H1 (cell line): ENCODE results near the gene SMYD1. TPM values are rescaled to one million over a fixed set of nuclear protein-coding genes. Genes with fewer than 3 reads are reported as not detected.
A peak's percentile ranks its signal among the peaks of the same experiment; 100 is the strongest.

Experiments
- CTCF ChIA-PET: fragments of 300-600 bp; sonication (Branson Sonifier 250); formaldehyde crosslinking; loops from one replicate; lab custom pipeline; 2021; ENCODE audit not compliant: partially characterized antibody; lab: Charles Lee
- POLR2A ChIA-PET: fragments of 300-600 bp; sonication (Branson Sonifier 250); formaldehyde crosslinking; loops from one replicate; lab custom pipeline; 2021; ENCODE audit warnings: inconsistent platforms; ENCODE audit not compliant: partially characterized antibody; lab: Charles Lee
- DNase-seq, 2 experiments: peaks; one replicate each; pipeline versions ENCODE4 v3.0.0 to v3.0.0-alpha.2; 2010 to 2022; ENCODE audit warnings: low spot score in 2 of 2, low read depth in 1 of 2, mixed read lengths in 1 of 2
- FAIRE-seq: peaks from 2 replicates; lab custom pipeline; 2011; peaks lifted over from hg19 to GRCh38; lab: Jason Lieb, UNC
- H2AFZ ChIP-seq: 2 replicates; pipeline ENCODE4 v1.8.1; 2012; ENCODE audit warnings: low read length, inconsistent platforms
- H2AK5ac ChIP-seq: 2 replicates; pipeline ENCODE4 v1.6.1; 2013; ENCODE audit warnings: low read depth, low read length
- H2BK120ac ChIP-seq: replicated peaks from 2 replicates; pipeline ENCODE3; 2013; ENCODE audit warnings: low read depth, low read length, inconsistent platforms
- H2BK12ac ChIP-seq: 2 replicates; pipeline ENCODE4 v1.6.1; 2013; ENCODE audit warnings: low read depth, low read length
- H2BK15ac ChIP-seq: 2 replicates; pipeline ENCODE4 v1.6.1; 2013; ENCODE audit warnings: low read length
- H2BK20ac ChIP-seq: 2 replicates; pipeline ENCODE4 v1.6.1; 2013; ENCODE audit warnings: low read length
- H2BK5ac ChIP-seq: 2 replicates; pipeline ENCODE4 v1.6.1; 2013; ENCODE audit warnings: low read depth, low read length
- H3K14ac ChIP-seq: 2 replicates; pipeline ENCODE4 v1.6.1; 2013; ENCODE audit warnings: inconsistent platforms; ENCODE audit not compliant: insufficient read length
- H3K18ac ChIP-seq: 2 replicates; pipeline ENCODE4 v1.6.1; 2013; ENCODE audit warnings: low read length; ENCODE audit errors: extremely low read depth
- H3K23ac ChIP-seq: 2 replicates; pipeline ENCODE4 v1.6.1; 2013; ENCODE audit warnings: inconsistent platforms; ENCODE audit not compliant: insufficient read length
- H3K23me2 ChIP-seq: 2 replicates; pipeline ENCODE4 v1.6.1; 2013; ENCODE audit warnings: low read depth, low read length
- H3K27ac ChIP-seq: 2 replicates; pipeline ENCODE4 v1.6.1; 2011; ENCODE audit warnings: low read depth, low read length, inconsistent platforms
- H3K27me3 ChIP-seq, 4 experiments: replicated peaks in 1 of 4; 1 replicate in 1 of 4; 2 replicates in 3 of 4; pipeline versions ENCODE4 v1.6.1 to v1.8.1; 2011 to 2013; ENCODE audit warnings: low read length in 3 of 4, mild to moderate bottlenecking in 3 of 4, inconsistent platforms in 2 of 4, mixed read lengths in 2 of 4, moderate library complexity in 1 of 4; ENCODE audit not compliant: control insufficient read depth in 3 of 4, insufficient read depth in 3 of 4; ENCODE audit errors: extremely low read depth in 1 of 4
- H3K36me3 ChIP-seq, 4 experiments: 2 replicates each; pipeline versions ENCODE4 v1.6.1 to v1.8.1; 2011 to 2013; ENCODE audit warnings: mild to moderate bottlenecking in 4 of 4, low read length in 3 of 4, moderate library complexity in 2 of 4, control low read depth in 1 of 4, inconsistent platforms in 1 of 4; ENCODE audit not compliant: insufficient read depth in 4 of 4, control insufficient read depth in 2 of 4
- H3K4ac ChIP-seq: replicated peaks from 2 replicates; pipeline ENCODE3; 2013; ENCODE audit warnings: low read length, low read depth, mixed read lengths, inconsistent platforms; ENCODE audit not compliant: insufficient read length
- H3K4me1 ChIP-seq, 4 experiments: replicated peaks in 1 of 4; 1 replicate in 1 of 4; 2 replicates in 3 of 4; pipeline versions ENCODE4 v1.6.1 to v1.8.1; 2011 to 2013; ENCODE audit warnings: low read length in 3 of 4, inconsistent platforms in 2 of 4, mixed read lengths in 1 of 4; ENCODE audit not compliant: insufficient read depth in 4 of 4, control insufficient read depth in 3 of 4
- H3K4me2 ChIP-seq, 2 experiments: 2 replicates each; pipeline versions ENCODE4 v1.6.1 to v1.8.1; 2011 to 2013; ENCODE audit warnings: low read depth in 2 of 2, low read length in 2 of 2, control low read depth in 1 of 2, inconsistent platforms in 1 of 2, mild to moderate bottlenecking in 1 of 2; ENCODE audit not compliant: insufficient read depth in 1 of 2
- H3K4me3 ChIP-seq, 4 experiments: fragments of 200-600, 300-600 bp in 1 of 4; sonication (generic), shearing (Covaris generic), sonication (Bioruptor Twin) in 1 of 4; 2 replicates each; pipeline versions ENCODE4 v1.5.1 to v1.8.1; 2011 to 2016; ENCODE audit warnings: low read length in 4 of 4, low read depth in 3 of 4, control low read depth in 2 of 4, inconsistent platforms in 2 of 4, mild to moderate bottlenecking in 2 of 4, mixed read lengths in 1 of 4, moderate library complexity in 1 of 4; ENCODE audit not compliant: insufficient read depth in 2 of 4; ENCODE audit errors: extremely low read depth in 1 of 4
- H3K56ac ChIP-seq: replicated peaks from 2 replicates; pipeline ENCODE3; 2013; ENCODE audit warnings: low read depth, mild to moderate bottlenecking, mixed read lengths, low read length, inconsistent platforms; ENCODE audit not compliant: insufficient read length
- H3K79me1 ChIP-seq: 2 replicates; pipeline ENCODE4 v1.6.1; 2013; ENCODE audit warnings: low read depth, low read length, control low read depth
- H3K79me2 ChIP-seq, 2 experiments: 2 replicates each; pipeline versions ENCODE4 v1.6.1 to v1.8.1; 2012 to 2013; ENCODE audit warnings: low read length in 2 of 2, mild to moderate bottlenecking in 2 of 2, inconsistent platforms in 1 of 2; ENCODE audit not compliant: insufficient read depth in 2 of 2, control insufficient read depth in 1 of 2
- H3K9ac ChIP-seq, 4 experiments: replicated peaks in 1 of 4; 1 replicate in 1 of 4; 2 replicates in 3 of 4; pipeline versions ENCODE4 v1.6.1 to v1.8.1; 2011 to 2013; ENCODE audit warnings: low read depth in 3 of 4, low read length in 3 of 4, control low read depth in 2 of 4, mild to moderate bottlenecking in 2 of 4, moderate library complexity in 2 of 4, inconsistent platforms in 1 of 4; ENCODE audit errors: extremely low read depth in 1 of 4
- H3K9me3 ChIP-seq, 2 experiments: 2 replicates each; pipeline versions ENCODE4 v1.6.1 to v1.8.1; 2012 to 2013; ENCODE audit warnings: mild to moderate bottlenecking in 2 of 2, moderate library complexity in 2 of 2, control low read depth in 1 of 2, inconsistent platforms in 1 of 2, low read depth in 1 of 2, low read length in 1 of 2, mixed read lengths in 1 of 2; ENCODE audit not compliant: insufficient read depth in 2 of 2
- H4K20me1 ChIP-seq, 2 experiments: replicated peaks in 1 of 2; 2 replicates each; pipeline versions ENCODE3 to v1.8.1; 2011 to 2013; ENCODE audit warnings: inconsistent platforms in 2 of 2, low read length in 2 of 2, mild to moderate bottlenecking in 1 of 2; ENCODE audit not compliant: insufficient read depth in 2 of 2, control insufficient read depth in 1 of 2
- H4K5ac ChIP-seq: 2 replicates; pipeline ENCODE4 v1.6.1; 2013; ENCODE audit warnings: low read length, low read depth, mixed read lengths, inconsistent platforms; ENCODE audit not compliant: insufficient read length
- H4K8ac ChIP-seq: 2 replicates; pipeline ENCODE4 v1.8.0; 2013; ENCODE audit warnings: mild to moderate bottlenecking, moderate library complexity, low read length, inconsistent platforms; ENCODE audit not compliant: insufficient read depth; ENCODE audit errors: extremely low read depth
- H4K91ac ChIP-seq: replicated peaks from 2 replicates; pipeline ENCODE3; 2013; ENCODE audit warnings: low read length, mixed read lengths, inconsistent platforms; ENCODE audit not compliant: insufficient read length
- POLR2A ChIP-seq, 2 experiments: IDR thresholded peaks; 1 replicate in 1 of 2; 2 replicates in 1 of 2; pipeline ENCODE4 v1.6.1; 2011; ENCODE audit warnings: low read depth in 2 of 2, low read length in 2 of 2, mild to moderate bottlenecking in 2 of 2; ENCODE audit errors: control extremely low read depth in 1 of 2
- TCF12 ChIP-seq: IDR thresholded peaks from 2 replicates; pipeline ENCODE4 v1.6.1; 2011; ENCODE audit warnings: low read depth, mild to moderate bottlenecking, low read length
- WGBS, 2 experiments: shearing (Covaris generic) in 1 of 2; methylation state at CpG; one replicate each; pipeline versions ENCODE4 v1.1.6 to v1.1.7; 2013 to 2015; ENCODE audit warnings: low lambda C conversion rate in 2 of 2, mixed read lengths in 2 of 2, inconsistent platforms in 1 of 2, low coverage in 1 of 2, missing lambda C conversion rate in 1 of 2; ENCODE audit not compliant: insufficient replicate concordance in 2 of 2, insufficient coverage in 1 of 2, insufficient read length in 1 of 2; ENCODE audit errors: extremely low coverage in 1 of 2, missing lambda C conversion rate in 1 of 2; 5-methylcytosine and 5-hydroxymethylcytosine counted together
- polyA plus RNA-seq, 7 experiments: library from polyadenylated mRNA; depleted of rRNA in 3 of 7; stranded (reverse) in 5 of 7; unstranded in 2 of 7; fragments of >200 nt in 5 of 7; fragments of 200-250 nt in 2 of 7; gene quantifications; 1 replicate in 5 of 7; 2 replicates in 1 of 7; 4 replicates in 1 of 7; pipeline versions ENCODE4 v1.2.1 to v1.2.3, GENCODE V29; 2011 to 2013; ENCODE audit warnings: missing spikeins in 2 of 7, mixed read lengths in 2 of 7
- total RNA-seq: library from RNA; stranded (reverse); fragmentation: NEBNext Ultra II Directional; extraction: Animal tissue kit (Norgen Biotek cat#: 25700); gene quantifications from 2 replicates; pipeline ENCODE4 v1.2.1, GENCODE V29; 2021

The SMYD1 gene
- total and polyA plus RNA-seq, 2 of the 8 experiments (the other 6 are each of a cell fraction or from before 2014, with no cell fraction given), result 0.06 TPM; not detected in 1

- Histone ChIP-seq H3K4me2 (no peak overlapping the region), H4K5ac (no peak overlapping the region), H3K79me1 (no peaks in the 10 kb centered on the region), H2AFZ (peak overlapping the region; percentile 72; the same call in 1 of the 2 replicates), H3K23ac (no peak overlapping the region), H3K4me1 (peaks cover 0 to 12% (median 3%) of the 10 kb centered on the region in 4 experiments; a peak in 5 of 7 replicates), H3K18ac (no peak overlapping the region), H2BK20ac (no peak overlapping the region), H3K14ac (no peak overlapping the region), H3K9me3 (no peaks in the 10 kb centered on the region), H3K56ac (no peak overlapping the region), H4K8ac (no peak overlapping the region), H3K9ac (no peak overlapping the region), H2BK120ac (no peak overlapping the region), H3K79me2 (no peaks in the 10 kb centered on the region), H2AK5ac (no peak overlapping the region), H3K4me3 (no peak overlapping the region), H4K20me1 (no peaks in the 10 kb centered on the region), H4K91ac (no peak overlapping the region), H2BK15ac (no peak overlapping the region), H3K23me2 (no peaks in the 10 kb centered on the region), H3K27ac (no peak overlapping the region), H3K27me3 (no peaks in the 10 kb centered on the region), H2BK12ac (no peak overlapping the region), H2BK5ac (no peak overlapping the region), H3K4ac (no peak overlapping the region), H3K36me3 (no peaks in the 10 kb centered on the region)
- CTCF ChIA-PET, result interaction anchor here (1.2 to 4.2 kb wide), 4 partner anchors 11 to 577 kb away, joined by 3 to 26 read pairs (median 4); no protein-coding TSS in a partner anchor
- DNase-seq (no peak), FAIRE-seq (no peak)
- POLR2A ChIA-PET, result no interaction called here
- WGBS, 2 experiments, result 73% methylated on average over 3 of the region's 3 CpGs; no CpG with 5 or more reads in 1 of the 2 experiments
- TF ChIP-seq POLR2A (IDR thresholded peaks at IDR 0.05; ENCODE audit: control extremely low read depth in 1 of 2, low read depth in 2 of 2, low read length in 2 of 2), result no peak
- no peak for TF ChIP-seq TCF12
These were observed 29.6 kb downstream of the SMYD1 start for GRCh38 chr2:88097192-88097591.
